Cerebellar nuclear complex (tissue), 1 donor: ENCODE measurements around the gene MAP7.
"Not testable (repeated sequence)": the region's sequence is repeated elsewhere in the genome, so short reads cannot be mapped to it uniquely, and the experiment has no call there.

Experiments used
- DNase-seq, 2 experiments: peaks; one replicate each; lab custom pipeline; 2025; lab: John Stamatoyannopoulos, UW

MAP7 gene

DNA sequence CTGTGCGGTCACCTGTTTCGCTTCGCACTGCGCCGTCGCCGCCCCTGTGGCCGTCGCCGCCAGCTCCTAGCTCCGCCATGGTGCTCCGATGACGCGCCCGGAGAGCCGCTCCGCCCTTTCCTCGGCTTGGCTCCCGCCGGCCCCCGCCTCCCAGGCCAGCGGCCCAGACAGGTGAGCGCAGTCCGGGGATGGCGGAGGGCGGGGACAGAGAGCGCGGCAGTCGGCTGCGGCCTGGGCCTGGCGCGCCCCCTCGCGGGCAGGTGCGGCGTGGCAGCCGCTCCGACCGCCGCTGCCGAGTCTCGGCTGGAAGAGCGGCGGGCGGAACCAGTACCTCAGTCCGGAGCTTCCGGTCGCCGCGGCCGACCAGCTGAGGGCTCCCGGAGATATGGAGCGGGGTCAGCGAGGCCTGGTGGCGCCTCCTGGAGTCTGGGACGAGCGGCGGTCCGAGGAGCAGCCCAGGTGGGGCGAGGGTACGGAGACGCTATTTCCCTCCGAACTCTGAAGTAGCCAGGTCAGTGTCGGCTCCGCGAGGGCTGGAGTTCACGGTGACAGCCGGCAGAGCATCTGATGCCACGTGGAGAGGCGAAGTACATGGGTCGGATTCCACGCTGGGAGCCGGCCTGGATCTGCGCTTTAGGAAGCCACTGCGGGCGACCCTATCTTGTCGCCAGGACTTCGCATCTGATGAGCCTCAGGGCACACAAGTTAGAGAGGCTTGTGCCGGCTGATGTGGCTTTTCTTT is at the start of gene MAP7:
TSS of gene MAP7 (minus strand) at position 93 of the 742 bp plus-strand sequence. CDS start at position 79, 14 bp downstream.
- peak in 1 of 2 experiments; percentile 6 for DNase-seq

DNA sequence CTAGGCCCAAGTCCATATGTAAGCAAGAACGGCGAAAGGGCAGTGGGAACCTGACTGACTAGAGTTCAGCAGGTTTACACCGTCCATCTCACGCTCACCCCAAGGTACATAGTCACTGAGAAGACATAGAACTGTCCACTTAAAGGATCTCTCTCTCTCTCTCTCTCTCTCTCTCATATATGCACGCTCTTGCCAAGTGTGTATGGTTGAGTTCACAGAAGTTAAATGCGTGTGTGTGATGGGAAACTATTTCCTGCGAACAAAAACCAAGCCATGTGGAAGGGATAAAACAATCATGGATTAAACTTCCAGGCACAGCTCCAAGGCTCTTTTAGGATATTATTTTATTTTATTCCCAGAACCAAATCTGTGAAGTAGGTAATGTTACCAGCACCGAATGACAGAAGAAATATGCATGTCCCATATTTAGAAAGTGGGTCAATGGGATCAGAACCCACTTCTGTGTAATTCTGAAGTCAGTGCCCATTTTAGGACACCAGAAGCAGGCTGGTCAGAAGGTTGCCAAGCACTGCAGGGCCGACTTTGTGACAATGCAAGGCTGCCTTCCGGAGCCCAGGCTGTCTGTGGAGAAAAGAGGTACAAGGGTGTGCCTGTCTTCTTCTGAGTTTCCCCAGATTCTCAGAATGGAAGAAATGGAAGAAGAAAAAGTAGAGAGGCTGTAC is 49.2 kb upstream of the MAP7 start:
- no peak for DNase-seq

DNA sequence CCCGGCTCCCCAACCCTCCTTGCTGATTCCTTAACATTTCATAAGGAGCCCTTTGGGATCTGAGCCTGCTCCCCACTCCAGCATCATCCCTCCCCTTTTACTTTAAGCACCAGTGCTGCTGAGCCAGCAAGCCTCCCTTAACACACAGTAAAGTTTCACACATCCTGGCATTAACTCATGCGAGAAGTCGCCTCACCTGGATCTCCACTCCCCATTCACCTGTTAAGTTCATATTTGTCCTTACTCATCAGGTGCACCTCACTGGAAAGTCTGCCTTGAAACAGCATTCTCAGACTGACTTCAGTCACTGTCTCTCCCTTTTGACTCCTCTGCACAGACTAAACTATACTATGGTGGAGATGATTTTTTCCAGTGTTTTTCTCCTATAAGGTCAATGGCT is 47.8 kb upstream of the MAP7 start:
- DNase-seq, result no peak

DNA sequence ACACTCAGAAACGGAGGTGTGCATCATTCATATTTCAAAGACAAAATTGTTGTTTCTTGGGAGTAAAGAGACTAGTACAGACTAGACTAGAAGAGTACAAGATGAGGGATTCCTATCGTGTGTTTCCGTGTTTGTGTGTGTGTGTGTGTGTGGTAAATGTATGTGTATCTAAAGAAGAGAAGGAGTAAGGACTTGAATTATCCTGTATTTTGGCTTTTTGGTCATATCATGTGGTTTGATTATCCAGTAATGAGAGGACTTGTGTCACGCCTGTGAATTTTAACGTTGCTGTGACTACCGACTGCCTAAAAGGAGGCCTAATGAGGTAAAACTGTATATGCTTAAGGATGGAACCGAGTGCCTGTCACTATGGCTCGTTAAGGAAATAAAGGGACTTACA is 44.4 kb upstream of the MAP7 start:
- no peak for DNase-seq

DNA sequence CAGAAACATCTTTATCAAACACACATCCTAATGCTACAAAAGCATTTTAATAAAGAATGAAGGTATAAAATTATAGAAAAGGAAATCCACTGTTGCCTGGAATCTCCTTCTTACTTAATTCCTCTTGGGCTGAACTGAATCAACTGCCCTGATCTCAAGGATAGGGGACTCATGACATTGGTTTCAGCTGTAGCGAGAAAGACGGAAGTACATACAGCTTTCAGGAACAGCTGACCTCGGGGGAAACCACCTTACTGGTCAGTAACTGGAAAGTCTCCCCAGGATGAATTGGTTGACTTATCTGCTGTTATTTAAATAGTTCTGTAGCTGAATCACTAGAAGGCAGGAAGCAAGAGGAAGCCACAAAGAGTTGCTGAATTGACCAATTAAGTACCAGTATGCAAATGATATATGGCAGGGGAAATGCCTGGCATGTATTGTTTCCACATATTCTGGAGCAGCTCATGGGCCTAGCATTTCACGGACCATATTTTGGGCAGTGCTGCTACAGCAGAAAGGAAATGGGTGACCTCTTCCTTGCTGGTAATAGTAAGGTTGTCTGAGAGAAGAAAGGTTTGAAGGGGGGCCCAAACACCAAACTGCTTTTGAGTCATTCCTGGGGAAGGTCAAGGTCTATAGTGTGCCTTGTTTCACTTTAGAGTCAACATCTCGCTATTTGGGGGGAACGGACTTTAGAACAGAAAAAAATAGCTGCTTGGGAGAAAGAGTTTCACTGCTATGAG is 43.7 kb upstream of the MAP7 start:
- DNase-seq, result no peak

DNA sequence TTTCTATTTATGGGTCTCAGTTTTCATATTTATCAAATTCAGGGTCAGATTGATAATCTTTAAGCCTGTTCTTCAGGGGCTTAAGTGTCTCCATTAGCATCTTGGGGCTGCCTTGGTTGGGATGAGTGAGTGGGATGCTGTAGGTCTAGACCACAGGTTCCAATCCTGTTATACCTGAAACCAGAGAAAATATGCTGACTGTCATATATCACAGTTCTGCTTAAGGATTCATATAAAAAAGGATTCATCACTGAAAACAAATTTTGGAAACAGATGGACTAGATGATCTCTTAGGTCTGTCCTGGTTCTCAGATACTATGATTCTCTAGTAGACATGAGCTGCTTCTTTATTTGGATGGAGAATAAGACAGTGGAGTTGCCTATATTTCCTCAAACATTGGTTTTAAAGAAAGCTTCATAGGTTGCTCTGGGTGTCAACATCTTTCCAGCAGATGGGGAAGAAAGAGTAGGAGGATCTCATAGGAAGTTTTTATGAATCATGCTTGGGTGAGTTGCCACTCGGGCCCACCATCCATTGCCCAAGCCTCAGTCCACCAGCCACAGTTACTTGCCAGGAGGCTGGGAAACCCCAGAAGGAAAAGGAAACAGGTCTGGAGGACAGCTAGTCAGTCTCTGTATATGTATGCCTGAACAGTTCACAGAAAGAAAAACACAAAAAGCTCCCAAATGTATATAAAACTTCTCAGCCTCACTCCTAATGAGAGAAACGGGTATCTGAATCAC is 42.9 kb upstream of the MAP7 start:
- DNase-seq, result no peak

DNA sequence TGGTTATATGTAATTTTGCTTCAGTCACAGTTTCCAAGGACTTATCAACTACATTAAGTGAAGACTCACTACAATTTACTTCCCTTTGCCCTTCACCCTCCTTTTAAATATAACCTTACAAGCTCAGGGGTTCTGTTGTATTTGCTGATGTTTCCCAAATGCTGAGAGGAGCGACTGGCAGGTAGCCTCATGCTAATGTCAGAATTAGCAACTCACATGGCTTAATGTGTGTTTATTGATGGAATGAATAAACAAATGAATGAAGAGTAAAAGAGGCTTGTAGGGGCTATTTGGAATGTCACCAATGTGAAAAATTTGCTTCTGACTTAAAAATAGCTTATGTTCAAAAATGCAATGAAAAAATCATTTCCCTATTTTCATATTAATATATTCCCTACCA is 41.4 kb upstream of the MAP7 start:
- no peak for DNase-seq

DNA sequence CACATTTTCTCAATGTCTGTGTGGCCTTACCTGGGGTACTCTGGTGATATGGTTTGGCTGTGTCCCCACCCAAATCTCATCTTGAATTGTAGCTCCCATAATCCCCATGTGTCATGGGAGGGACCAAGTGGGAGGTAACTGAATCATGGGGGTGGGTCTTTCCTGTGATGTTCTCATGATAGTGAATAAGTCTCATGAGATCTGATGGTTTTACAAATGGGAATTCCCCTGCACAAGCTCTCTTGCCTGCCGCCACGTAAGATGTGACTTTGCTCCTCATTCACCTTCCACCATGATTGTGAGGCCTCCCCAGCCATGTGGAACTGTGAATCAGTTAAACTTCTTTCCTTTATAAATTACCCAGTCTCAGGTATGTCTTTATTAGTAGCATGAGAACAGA is 40.6 kb upstream of the MAP7 start:
- DNase-seq, result not testable (repeated sequence)

DNA sequence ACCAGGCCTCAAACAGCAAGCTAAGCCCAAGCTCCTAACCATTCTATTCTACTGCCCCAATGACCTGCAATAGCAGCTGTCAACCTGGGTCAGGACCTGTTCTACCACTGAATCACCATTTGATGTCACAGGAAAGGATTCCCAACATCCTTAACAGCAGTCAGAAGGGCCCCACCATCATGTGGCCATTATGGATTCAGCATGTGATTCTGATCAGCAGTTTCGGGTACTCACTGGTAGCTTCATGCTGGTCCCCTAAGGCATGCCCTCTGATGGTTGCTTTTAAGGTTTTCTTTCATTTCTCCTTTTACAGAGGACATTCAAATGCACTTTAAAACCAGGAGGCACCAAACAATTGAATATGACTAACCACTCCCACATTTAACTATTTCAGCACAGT is 37.3 kb upstream of the MAP7 start:
- DNase-seq, result no peak

DNA sequence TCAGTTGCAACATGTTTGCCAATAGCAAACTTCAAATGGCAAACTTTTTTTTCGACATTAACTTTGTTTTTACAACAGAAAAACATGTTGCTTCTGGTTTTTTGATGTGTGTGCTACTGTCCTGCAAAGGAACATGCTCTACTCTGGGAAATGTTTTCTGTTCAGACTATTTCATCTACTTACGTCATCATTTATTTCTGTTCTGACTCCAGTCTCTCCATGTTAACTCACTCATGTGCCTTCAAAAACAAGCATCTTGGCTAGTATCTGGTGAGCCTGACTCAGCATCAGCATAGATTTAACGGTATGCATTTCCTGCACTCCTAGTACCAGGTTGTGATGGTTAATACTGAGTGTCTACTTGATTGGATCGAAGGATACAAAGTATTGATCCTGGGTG is 36.1 kb upstream of the MAP7 start:
- DNase-seq, result no peak

DNA sequence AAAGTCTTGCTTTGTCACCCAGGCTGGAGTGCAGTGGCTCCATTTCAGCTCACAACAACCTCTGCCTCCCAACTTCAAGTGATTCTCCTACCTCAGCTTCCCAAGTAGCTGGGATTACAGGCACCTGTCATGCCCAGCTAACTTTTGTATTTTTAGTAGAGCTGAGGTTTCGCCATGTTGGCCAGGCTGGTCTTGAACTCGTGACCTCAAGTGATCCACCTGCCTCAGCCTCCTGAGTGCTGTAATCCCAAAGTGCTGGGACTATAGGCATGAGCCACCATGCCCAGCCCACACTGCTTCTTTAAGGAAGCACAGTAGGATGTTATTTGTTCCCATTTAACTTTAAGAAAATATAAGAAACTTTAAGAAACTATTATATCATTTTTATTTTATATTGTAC is 35.3 kb upstream of the MAP7 start:
- DNase-seq, result not testable (repeated sequence)

DNA sequence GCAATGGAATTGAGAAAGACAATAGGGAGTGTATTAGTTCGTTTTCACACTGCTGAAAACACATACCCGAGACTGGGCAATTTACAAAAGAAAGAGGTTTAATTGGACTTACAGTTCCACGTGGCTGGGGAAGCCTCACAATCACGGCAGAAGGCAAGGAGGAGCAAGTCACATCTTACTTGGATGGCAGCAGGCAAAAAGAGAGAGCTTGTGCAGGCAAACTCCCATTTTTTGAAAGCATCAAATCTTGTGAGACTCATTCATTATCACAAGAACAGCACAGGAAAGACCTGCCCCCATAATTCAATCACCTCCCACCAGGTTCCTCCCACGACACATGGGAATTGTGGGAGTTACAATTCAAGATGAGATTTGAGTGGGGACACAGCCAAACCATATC is 34.1 kb upstream of the MAP7 start:
- not testable (repeated sequence) for DNase-seq

DNA sequence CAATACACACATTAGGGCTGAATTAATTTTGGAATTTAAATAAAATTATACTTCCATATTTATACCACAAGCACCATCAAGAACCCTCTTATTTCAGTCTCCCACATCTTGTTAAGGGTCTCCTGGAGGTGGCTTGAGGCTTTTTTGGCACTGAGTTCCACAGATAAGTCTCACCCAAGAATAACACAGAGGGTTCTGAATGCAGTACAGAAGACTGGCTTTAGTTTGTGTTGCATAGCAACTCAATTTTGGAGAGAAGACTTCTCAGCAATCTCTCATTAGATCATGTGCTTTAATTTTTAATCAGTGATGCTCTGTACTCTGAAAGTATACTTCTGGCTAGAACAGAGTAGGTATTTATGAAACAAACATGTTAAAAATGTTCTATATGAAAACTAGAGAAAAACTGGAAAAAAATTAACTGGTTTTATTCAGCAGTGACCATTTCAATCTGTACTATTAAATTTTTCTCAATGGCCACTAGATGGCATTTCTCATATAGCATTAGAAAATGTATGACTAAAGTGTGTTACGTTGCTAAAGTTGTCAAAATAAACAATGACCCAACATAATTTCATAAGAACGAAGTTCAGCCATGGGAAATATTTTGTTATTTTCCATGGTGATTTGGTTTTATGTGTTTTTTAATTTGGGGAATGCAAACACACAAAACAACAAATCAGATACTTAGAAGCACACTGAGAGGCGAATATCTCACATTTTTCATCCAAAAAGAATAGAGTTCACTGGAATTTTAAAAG is 32.7 kb upstream of the MAP7 start:
- DNase-seq, result no peak

DNA sequence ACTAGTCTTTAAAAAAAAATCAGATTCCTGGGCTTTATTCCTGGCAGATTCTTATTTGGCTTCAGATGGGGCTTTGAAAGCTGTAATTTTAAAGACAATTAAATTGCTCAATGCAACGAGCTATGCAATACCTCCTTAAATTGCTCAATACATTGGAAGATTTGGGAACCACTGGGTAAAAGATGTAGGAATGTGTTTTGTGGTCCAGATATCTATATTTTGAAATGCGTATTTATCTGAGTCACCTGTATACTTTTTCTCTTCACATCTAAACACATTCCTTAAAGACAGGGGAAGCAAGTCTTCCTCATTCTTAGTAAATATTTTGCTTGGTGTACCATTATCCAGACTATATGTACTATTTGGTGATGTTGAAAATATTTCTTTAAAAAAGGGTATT is 29.6 kb upstream of the MAP7 start:
- no peak for DNase-seq

DNA sequence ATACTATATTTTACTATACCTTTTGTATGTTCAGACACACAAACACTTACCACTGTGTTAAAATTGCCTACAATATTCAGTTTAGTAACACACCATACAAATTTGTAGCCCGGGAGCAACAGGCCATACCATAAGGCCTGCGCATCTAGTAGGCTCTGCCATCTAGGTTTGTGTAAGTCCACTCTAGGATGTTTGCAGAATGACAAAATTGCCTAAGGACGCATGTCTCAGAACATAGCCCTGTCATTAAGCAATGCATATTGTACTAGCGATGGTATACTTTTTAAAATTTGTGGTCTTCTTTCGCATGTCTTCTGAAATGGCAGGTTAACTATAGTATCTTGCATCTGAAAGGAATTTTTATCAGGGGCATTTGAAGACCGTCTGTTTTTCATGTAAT is 26.6 kb upstream of the MAP7 start:
- no peak for DNase-seq

DNA sequence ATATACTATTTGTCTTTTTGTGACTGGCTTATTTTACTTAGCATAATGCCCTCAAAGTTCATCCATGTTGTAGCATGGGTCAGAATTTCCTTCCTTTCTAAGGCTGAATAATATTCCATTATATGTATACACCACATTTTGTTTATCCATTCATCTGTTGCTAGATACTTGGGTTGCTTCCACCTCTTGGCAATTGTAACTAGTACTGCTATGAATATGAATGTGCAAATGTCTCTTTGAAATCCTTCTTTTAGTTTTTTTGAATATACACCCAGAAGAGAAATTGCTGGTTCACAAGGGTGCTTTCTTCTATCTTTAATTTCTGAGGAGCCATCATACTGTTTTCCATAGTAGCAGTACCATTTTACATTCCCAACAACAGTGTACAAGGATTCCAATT is 21.3 kb upstream of the MAP7 start:
- no peak for DNase-seq

DNA sequence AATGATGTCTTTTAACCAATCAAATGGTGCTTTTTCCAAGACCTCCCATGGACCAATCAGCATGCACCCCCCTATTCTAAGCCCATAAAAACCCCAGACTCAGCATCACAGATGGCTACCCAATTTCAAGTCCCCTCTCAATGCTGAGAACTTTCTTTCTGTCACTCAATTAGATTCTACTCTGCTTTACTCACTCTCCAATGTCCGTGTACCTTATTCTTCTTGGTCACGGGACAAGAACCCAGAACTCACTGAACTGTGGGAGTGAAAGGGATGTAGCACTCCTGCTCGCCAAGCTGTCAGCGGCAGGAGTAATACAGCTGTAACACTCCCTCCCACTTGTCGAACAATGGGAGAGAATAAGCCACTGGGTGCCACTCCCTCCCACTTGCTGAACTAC is 20.8 kb upstream of the MAP7 start:
- DNase-seq, result no peak

DNA sequence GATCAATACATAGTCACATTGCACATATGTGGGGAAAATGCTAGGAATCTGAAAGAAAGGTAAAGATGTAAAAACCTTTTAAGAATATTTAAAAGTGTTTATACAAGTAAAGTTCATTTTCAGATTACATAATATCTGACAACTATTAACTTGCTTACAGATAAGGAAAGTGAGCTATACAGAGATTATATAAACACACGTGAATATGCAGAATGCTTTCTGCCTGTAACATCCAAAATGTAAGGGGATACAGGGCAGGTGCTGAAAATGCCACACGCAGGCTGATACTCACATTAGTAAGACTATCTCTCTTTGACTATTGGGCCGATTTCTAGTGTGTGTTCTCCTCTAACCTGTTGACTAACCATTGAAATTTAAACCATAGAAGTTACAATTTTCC is 17.9 kb upstream of the MAP7 start:
- no peak for DNase-seq

DNA sequence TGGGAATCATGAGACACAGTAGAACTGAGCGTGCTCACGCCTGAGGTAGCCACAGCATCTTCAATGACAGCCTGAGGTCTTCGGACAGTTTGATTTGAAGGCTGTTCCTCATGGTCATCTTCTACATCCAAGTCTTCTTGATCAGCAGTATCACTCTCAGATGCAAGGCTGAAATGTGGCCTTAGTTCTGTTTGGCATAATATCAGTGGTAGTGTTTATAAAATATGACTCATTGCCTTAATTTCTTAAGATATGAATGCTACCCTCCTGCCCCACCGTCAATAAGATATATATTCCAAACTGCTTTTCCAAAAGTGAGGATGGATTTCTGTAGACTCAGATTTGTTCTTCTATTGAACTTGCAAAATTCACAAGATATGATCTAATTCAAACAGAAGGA is 17.5 kb upstream of the MAP7 start:
- no peak for DNase-seq

DNA sequence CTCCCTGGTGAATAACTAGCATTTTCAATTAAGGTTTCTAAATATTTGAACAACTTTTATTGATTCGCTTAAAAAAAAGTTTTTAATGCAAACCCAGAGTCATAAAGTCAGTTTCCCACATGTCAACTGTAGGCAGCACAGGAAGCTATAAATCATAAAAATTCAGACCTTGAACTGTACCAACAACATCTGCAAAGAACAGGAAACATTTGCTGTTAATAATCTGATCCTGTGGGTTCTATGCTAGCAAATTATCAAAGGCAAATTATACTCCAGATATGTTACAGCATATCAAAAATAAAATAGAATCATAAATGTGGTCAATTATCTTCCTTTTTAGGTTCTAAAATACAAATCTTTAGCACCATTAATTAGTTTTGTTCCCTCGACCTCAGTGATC is 16.6 kb upstream of the MAP7 start:
- no peak for DNase-seq

DNA sequence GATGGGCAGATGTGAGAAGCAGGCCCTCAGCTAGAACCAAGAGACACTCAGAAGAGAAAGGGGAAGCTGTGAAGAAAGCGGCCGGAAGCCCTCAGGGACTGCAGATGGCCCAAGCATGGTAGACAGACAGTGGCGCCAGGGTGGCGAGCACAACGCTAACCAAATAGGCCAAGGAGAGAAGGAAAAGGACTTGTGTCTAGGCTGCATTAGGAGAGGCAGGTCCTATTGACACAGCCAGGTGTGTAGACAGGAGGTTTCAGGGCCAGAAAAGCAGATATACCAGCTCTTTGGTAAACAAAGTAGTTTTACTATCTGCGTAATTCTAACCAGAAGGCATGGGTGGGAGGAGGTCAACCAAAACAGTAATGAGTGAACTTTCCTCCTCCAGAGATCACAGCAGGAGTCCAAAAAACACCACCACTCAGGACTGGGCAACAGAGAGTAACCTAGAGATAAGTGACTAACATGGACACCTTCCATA is 15.8 kb upstream of the MAP7 start:
- DNase-seq, result no peak
